ENCODE results near the gene TBXAS1. TPM values are rescaled to one million over a fixed set of nuclear protein-coding genes. Genes with fewer than 3 reads are reported as not detected.

Gene TBXAS1
- total RNA-seq, 2 experiments from 2014 or later, result 5.5 to 6.0 TPM

- Histone ChIP-seq H3K9me3 (ENCODE audit: control insufficient read depth in 1 of 2, insufficient read depth in 1 of 2, low read length in 2 of 2) (no peaks in the 10 kb centered on the region), H3K27me3 (ENCODE audit: control insufficient read depth in 1 of 2, insufficient read depth in 2 of 2, low read length in 2 of 2) (no peaks in the 10 kb centered on the region), H3K27ac (ENCODE audit: low read depth in 1 of 2, low read length in 2 of 2) (no peak overlapping the region), H3K4me1 (ENCODE audit: insufficient read depth, low read length) (no peaks in the 10 kb centered on the region), H3K4me3 (ENCODE audit: low read length) (no peak overlapping the region), H3K36me3 (ENCODE audit: insufficient read depth, low read length) (no peaks in the 10 kb centered on the region)
- Mint-ChIP-seq H3K4me3 (no peak overlapping the region), H3K27ac (no peak overlapping the region), H3K4me1 (ENCODE audit: low read depth) (no peaks in the 10 kb centered on the region), H3K9me3 (no peaks in the 10 kb centered on the region), H3K27me3 (no peaks in the 10 kb centered on the region), H3K36me3 (ENCODE audit: low read depth) (no peaks in the 10 kb centered on the region)
- ChIA-PET POLR2A (no interaction called here), CTCF (no interaction called here)
- ATAC-seq (ENCODE audit: poor library complexity) (no peak), DNase-seq (no peak)
- no peak for TF ChIP-seq CTCF (IDR thresholded peaks at IDR 0.05)
- intact Hi-C loops (cut with DNase I, micrococcal nuclease), result no loop called here
Observed at GRCh38 chr7:140007051-140007690, 178.1 kb downstream of the TBXAS1 start.

- Mint-ChIP-seq H3K9me3 (no peaks in the 10 kb centered on the region), H3K27ac (no peak overlapping the region), H3K4me3 (no peak overlapping the region), H3K27me3 (no peaks in the 10 kb centered on the region), H3K4me1 (ENCODE audit: low read depth) (no peaks in the 10 kb centered on the region), H3K36me3 (ENCODE audit: low read depth) (no peaks in the 10 kb centered on the region)
- Histone ChIP-seq H3K36me3 (ENCODE audit: insufficient read depth, low read length) (no peaks in the 10 kb centered on the region), H3K27ac (ENCODE audit: low read depth in 1 of 2, low read length in 2 of 2) (no peak overlapping the region), H3K4me3 (ENCODE audit: low read length) (no peak overlapping the region), H3K27me3 (ENCODE audit: control insufficient read depth in 1 of 2, insufficient read depth in 2 of 2, low read length in 2 of 2) (no peaks in the 10 kb centered on the region), H3K4me1 (ENCODE audit: insufficient read depth, low read length) (no peaks in the 10 kb centered on the region), H3K9me3 (ENCODE audit: control insufficient read depth in 1 of 2, insufficient read depth in 1 of 2, low read length in 2 of 2) (no peaks in the 10 kb centered on the region)
- ATAC-seq (ENCODE audit: poor library complexity), result no peak
- no peak for DNase-seq
- ChIA-PET CTCF (no interaction called here), POLR2A (no interaction called here)
- intact Hi-C loops (cut with DNase I, micrococcal nuclease), result no loop called here
- TF ChIP-seq CTCF (IDR thresholded peaks at IDR 0.05), result no peak
Observed at GRCh38 chr7:140008755-140009610, 179.9 kb downstream of the TBXAS1 start.

- TF ChIP-seq CTCF (IDR thresholded peaks at IDR 0.05), result no peak
- Histone ChIP-seq H3K9me3 (ENCODE audit: control insufficient read depth in 1 of 2, insufficient read depth in 1 of 2, low read length in 2 of 2) (no peaks in the 10 kb centered on the region), H3K36me3 (ENCODE audit: insufficient read depth, low read length) (no peaks in the 10 kb centered on the region), H3K27ac (ENCODE audit: low read depth in 1 of 2, low read length in 2 of 2) (no peak overlapping the region), H3K4me3 (ENCODE audit: low read length) (no peak overlapping the region), H3K4me1 (ENCODE audit: insufficient read depth, low read length) (no peaks in the 10 kb centered on the region), H3K27me3 (ENCODE audit: control insufficient read depth in 1 of 2, insufficient read depth in 2 of 2, low read length in 2 of 2) (no peaks in the 10 kb centered on the region)
- ChIA-PET CTCF (no interaction called here), POLR2A (no interaction called here)
- no peak overlapping the region for H3K4me3 Mint-ChIP-seq
- DNase-seq, result no peak
- H3K9me3 Mint-ChIP-seq, result no peaks in the 10 kb centered on the region
- H3K36me3 Mint-ChIP-seq (ENCODE audit: low read depth), result no peaks in the 10 kb centered on the region
- H3K27me3 Mint-ChIP-seq, result no peaks in the 10 kb centered on the region
- intact Hi-C loops (cut with DNase I, micrococcal nuclease), result no loop called here
- no peak for ATAC-seq (ENCODE audit: poor library complexity)
- no peaks in the 10 kb centered on the region for H3K4me1 Mint-ChIP-seq (ENCODE audit: low read depth)
- H3K27ac Mint-ChIP-seq, result no peak overlapping the region
Observed at GRCh38 chr7:140009735-140010134, 180.7 kb downstream of the TBXAS1 start.
